Neutrophil (primary cell): Measurements from ENCODE around the gene SIK2.

Source experiments
- H3K27ac ChIP-seq: fragments of 200-600 bp; sonication (generic); 2 replicates; pipeline ENCODE4 v1.5.1; 2016; ENCODE audit warnings: mild to moderate bottlenecking, moderate library complexity
- H3K27me3 ChIP-seq: fragments of 200-600 bp; sonication (generic); 2 replicates; pipeline ENCODE4 v1.6.0; 2016; ENCODE audit warnings: mild to moderate bottlenecking
- H3K36me3 ChIP-seq: fragments of 200-600 bp; sonication (generic); 2 replicates; pipeline ENCODE4 v1.5.1; 2017
- H3K4me1 ChIP-seq, 2 experiments: fragments of 200-600 bp in 1 of 2; sonication (generic) in 1 of 2; 1 replicate in 1 of 2; 2 replicates in 1 of 2; pipeline versions ENCODE4 v1.5.1 to v1.6.1; 2013 to 2016; ENCODE audit warnings: low read depth in 1 of 2, low read length in 1 of 2, mild to moderate bottlenecking in 1 of 2, moderate library complexity in 1 of 2; ENCODE audit not compliant: control insufficient read depth in 1 of 2, insufficient read depth in 1 of 2
- H3K4me3 ChIP-seq, 2 experiments: fragments of 200-600 bp in 1 of 2; sonication (generic) in 1 of 2; 1 replicate in 1 of 2; 2 replicates in 1 of 2; pipeline ENCODE4 v1.5.1; 2013 to 2016; ENCODE audit warnings: low read depth in 1 of 2, low read length in 1 of 2, mild to moderate bottlenecking in 1 of 2, moderate library complexity in 1 of 2
- H3K9me3 ChIP-seq: fragments of 200-600 bp; sonication (generic); 2 replicates; pipeline ENCODE4 v1.5.1; 2016
- CTCF ChIP-seq: fragments of 200-600 bp; sonication (generic); IDR thresholded peaks from 2 replicates; pipeline ENCODE4 v1.5.1; 2016; ENCODE audit warnings: antibody characterized with exemption

Gene SIK2

GRCh38 chr11:111582163-111582562 is 20.1 kb upstream of the SIK2 start:
- Histone ChIP-seq H3K9me3 (no peaks in the 10 kb centered on the region), H3K27ac (no peak overlapping the region), H3K4me1 (no peaks in the 10 kb centered on the region), H3K36me3 (no peaks in the 10 kb centered on the region), H3K4me3 (no peak overlapping the region), H3K27me3 (no peaks in the 10 kb centered on the region)
- no peak for TF ChIP-seq CTCF

GRCh38 chr11:111582881-111583280 is 19.4 kb upstream of the SIK2 start:
- H3K9me3 ChIP-seq = no peaks in the 10 kb centered on the region
- no peak overlapping the region for H3K4me3 ChIP-seq
- H3K4me1 ChIP-seq = no peaks in the 10 kb centered on the region
- TF ChIP-seq CTCF = no peak
- no peak overlapping the region for H3K27ac ChIP-seq
- H3K27me3 ChIP-seq = no peaks in the 10 kb centered on the region
- no peaks in the 10 kb centered on the region for H3K36me3 ChIP-seq

- Histone ChIP-seq H3K27ac (no peak overlapping the region), H3K27me3 (no peaks in the 10 kb centered on the region), H3K9me3 (no peaks in the 10 kb centered on the region), H3K4me1 (no peaks in the 10 kb centered on the region), H3K4me3 (no peak overlapping the region), H3K36me3 (no peaks in the 10 kb centered on the region)
- TF ChIP-seq CTCF = no peak
Measured at GRCh38 chr11:111585371-111585770, 16.9 kb upstream of the SIK2 start.

- Histone ChIP-seq H3K9me3 (no peaks in the 10 kb centered on the region), H3K27ac (no peak overlapping the region), H3K36me3 (no peaks in the 10 kb centered on the region), H3K27me3 (no peaks in the 10 kb centered on the region), H3K4me1 (no peaks in the 10 kb centered on the region), H3K4me3 (no peak overlapping the region)
- no peak for TF ChIP-seq CTCF
Measured at GRCh38 chr11:111586388-111586831, 15.8 kb upstream of the SIK2 start.

GRCh38 chr11:111589114-111589513 is 13.1 kb upstream of the SIK2 start:
- no peak overlapping the region for H3K27ac ChIP-seq
- no peaks in the 10 kb centered on the region for H3K27me3 ChIP-seq
- H3K4me1 ChIP-seq = no peaks in the 10 kb centered on the region
- no peaks in the 10 kb centered on the region for H3K9me3 ChIP-seq
- H3K4me3 ChIP-seq = no peak overlapping the region
- H3K36me3 ChIP-seq = no peaks in the 10 kb centered on the region
- TF ChIP-seq CTCF = no peak
